Thyroid gland (tissue), 4 donors: ENCODE results near the gene PRKCZ. TPM values are rescaled to one million over a fixed set of nuclear protein-coding genes. Genes with fewer than 3 reads are reported as not detected.

Source experiments
- DNase-seq, 2 donors: peaks; one replicate each; pipeline ENCODE4 v3.0.0-alpha.2; 2019
- H3K27ac ChIP-seq, 3 donors: fragments of 200-600 bp; sonication (generic); 1 replicate in 2 of 3; 2 replicates in 1 of 3; pipeline ENCODE4 v1.5.1; 2016 to 2019; ENCODE audit warnings: mild to moderate bottlenecking in 1 of 3, moderate library complexity in 1 of 3
- H3K27me3 ChIP-seq: fragments of 200-600 bp; sonication (generic); one replicate; pipeline ENCODE4 v1.5.1; 2019
- H3K36me3 ChIP-seq, 2 donors: fragments of 200-600 bp; sonication (generic); one replicate each; pipeline ENCODE4 v1.5.1; 2016 to 2019
- H3K4me1 ChIP-seq, 2 donors: fragments of 200-600 bp; sonication (generic); one replicate each; pipeline ENCODE4 v1.5.1; 2017 to 2019
- H3K4me3 ChIP-seq, 3 donors: fragments of 200-600 bp; sonication (generic); replicated peaks in 1 of 3; 1 replicate in 2 of 3; 2 replicates in 1 of 3; pipeline ENCODE4 v1.5.1; 2016; ENCODE audit warnings: mild to moderate bottlenecking in 1 of 3
- H3K9me3 ChIP-seq: fragments of 200-600 bp; sonication (generic); one replicate; pipeline ENCODE4 v1.5.1; 2017
- POLR2A ChIP-seq, 2 donors: fragments of 450-650 bp; IDR thresholded peaks; one replicate each; pipeline ENCODE4 v1.6.1; 2017; ENCODE audit warnings: antibody characterized with exemption in 2 of 2, mild to moderate bottlenecking in 2 of 2, moderate library complexity in 1 of 2
- WGBS, 2 donors: methylation state at CpG; one replicate each; pipeline ENCODE4 v1.1.5; 2017; 5-methylcytosine and 5-hydroxymethylcytosine counted together
- intact Hi-C: fragments of 100-400 bp; cut with DNase I; formaldehyde crosslinking; loops from one replicate; pipeline ENCODE4 v1.15.1; 2023
- total RNA-seq, 4 donors: library from RNA; depleted of rRNA; stranded (reverse); fragments of >200 nt; gene quantifications; one replicate each; pipeline ENCODE4 v1.2.3, GENCODE V29; 2016
- TF ChIP-seq, protein P1 (sequence below), 6 experiments: fragments of 200-600 bp in 3 of 6; fragments of 450-650 bp in 3 of 6; sonication (generic) in 3 of 6; IDR thresholded peaks; one replicate each; pipeline ENCODE4 v1.5.1; 2016 to 2019; ENCODE audit warnings: antibody characterized with exemption in 6 of 6, mild to moderate bottlenecking in 2 of 6, inconsistent platforms in 1 of 6, moderate library complexity in 1 of 6

PRKCZ gene
- total RNA-seq, 4 donors from 2014 or later = 33.6 to 53.0 (median 44.3) TPM

DNA sequence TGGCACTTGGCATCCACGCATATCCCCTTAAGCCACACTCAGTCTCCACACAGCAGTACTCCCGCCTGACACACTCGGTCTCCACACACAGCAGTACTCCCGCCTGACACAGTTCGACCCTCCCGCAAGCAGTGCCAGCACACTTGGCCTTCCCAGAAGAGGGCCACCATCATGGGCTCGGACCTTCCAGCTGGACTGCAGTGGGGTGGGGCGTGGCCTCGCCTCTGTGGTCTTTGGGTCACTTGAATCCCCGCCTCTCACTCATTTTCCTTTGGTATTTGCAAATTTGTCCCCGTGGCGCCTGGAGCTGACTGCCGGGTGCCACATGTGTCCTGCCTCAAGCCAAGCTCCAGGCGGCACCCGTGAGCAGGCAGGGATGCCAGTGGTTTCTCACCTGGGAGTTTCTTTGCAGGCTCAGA is 80.7 kb downstream of the PRKCZ start:
- Histone ChIP-seq H3K27me3 (no peaks in the 10 kb centered on the region), H3K4me1 (peaks cover 31 to 45% of the 10 kb centered on the region in 2 donors), H3K4me3 (no peak overlapping the region), H3K36me3 (no peaks in the 10 kb centered on the region), H3K27ac (no peak overlapping the region), H3K9me3 (no peaks in the 10 kb centered on the region)
- DNase-seq = no peak
- intact Hi-C loops = no loop called here
- TF ChIP-seq, protein P1, sequence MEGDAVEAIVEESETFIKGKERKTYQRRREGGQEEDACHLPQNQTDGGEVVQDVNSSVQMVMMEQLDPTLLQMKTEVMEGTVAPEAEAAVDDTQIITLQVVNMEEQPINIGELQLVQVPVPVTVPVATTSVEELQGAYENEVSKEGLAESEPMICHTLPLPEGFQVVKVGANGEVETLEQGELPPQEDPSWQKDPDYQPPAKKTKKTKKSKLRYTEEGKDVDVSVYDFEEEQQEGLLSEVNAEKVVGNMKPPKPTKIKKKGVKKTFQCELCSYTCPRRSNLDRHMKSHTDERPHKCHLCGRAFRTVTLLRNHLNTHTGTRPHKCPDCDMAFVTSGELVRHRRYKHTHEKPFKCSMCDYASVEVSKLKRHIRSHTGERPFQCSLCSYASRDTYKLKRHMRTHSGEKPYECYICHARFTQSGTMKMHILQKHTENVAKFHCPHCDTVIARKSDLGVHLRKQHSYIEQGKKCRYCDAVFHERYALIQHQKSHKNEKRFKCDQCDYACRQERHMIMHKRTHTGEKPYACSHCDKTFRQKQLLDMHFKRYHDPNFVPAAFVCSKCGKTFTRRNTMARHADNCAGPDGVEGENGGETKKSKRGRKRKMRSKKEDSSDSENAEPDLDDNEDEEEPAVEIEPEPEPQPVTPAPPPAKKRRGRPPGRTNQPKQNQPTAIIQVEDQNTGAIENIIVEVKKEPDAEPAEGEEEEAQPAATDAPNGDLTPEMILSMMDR (IDR thresholded peaks at IDR 0.05) = no peak
- 90 to 97% methylated on average over 9 to 15 of the region's 15 CpGs for WGBS, 2 donors

DNA sequence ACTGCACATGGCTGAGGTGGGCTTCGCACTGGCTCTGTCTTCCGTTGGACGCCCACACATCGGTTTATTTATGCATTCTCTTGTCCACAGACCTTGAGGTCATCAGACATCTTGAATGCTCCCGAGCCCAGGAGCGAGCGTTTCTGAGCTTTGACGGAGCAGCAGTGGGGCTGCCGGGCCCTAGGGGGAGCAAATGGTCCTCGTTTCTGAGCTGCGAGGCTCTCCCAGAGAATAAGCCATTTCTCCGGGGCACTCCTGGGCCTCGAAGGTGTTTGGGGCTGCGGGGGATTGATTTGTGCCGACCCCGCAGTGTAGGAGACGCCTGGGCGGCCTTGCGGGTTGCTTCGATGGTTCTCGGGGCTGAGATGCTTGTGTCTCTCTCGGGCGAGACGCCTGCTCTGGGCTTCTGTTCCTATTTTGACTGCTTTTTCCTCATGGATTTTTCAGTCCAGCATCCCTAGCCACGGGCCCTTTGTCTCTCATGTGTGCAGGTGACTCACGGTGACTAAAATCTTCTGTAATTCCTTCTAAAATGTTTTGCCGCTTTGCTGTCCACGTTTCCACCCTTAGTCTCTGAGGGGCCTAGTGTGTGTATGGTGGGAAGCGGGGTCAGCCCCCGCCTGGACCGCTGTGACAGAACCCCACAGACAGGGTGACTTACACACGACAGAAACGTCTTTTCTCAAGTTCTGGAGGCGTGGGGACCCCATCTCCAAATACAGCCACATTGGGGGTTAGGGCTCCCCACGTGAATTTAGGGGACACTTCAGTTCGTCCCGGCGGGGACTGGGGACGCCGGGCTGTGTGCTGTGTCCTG is 82.2 kb downstream of the PRKCZ start:
- Histone ChIP-seq H3K4me1 (peaks cover 23 to 34% of the 10 kb centered on the region in 2 donors), H3K36me3 (no peaks in the 10 kb centered on the region), H3K27ac (peak overlapping the region; percentile 62 to 88 (median 87)), H3K27me3 (no peaks in the 10 kb centered on the region), H3K4me3 (peak overlapping the region in 1 of 3 donors; percentile 26), H3K9me3 (no peaks in the 10 kb centered on the region)
- no peak for TF ChIP-seq POLR2A (IDR thresholded peaks at IDR 0.05)
- TF ChIP-seq, protein P1 (IDR thresholded peaks at IDR 0.05) = peak in 1 of 6 experiments; percentile 14
- DNase-seq = no peak
- intact Hi-C loops = no loop called here
- WGBS, 2 donors = 62 to 65% methylated on average over 21 to 37 of the region's 40 CpGs

DNA sequence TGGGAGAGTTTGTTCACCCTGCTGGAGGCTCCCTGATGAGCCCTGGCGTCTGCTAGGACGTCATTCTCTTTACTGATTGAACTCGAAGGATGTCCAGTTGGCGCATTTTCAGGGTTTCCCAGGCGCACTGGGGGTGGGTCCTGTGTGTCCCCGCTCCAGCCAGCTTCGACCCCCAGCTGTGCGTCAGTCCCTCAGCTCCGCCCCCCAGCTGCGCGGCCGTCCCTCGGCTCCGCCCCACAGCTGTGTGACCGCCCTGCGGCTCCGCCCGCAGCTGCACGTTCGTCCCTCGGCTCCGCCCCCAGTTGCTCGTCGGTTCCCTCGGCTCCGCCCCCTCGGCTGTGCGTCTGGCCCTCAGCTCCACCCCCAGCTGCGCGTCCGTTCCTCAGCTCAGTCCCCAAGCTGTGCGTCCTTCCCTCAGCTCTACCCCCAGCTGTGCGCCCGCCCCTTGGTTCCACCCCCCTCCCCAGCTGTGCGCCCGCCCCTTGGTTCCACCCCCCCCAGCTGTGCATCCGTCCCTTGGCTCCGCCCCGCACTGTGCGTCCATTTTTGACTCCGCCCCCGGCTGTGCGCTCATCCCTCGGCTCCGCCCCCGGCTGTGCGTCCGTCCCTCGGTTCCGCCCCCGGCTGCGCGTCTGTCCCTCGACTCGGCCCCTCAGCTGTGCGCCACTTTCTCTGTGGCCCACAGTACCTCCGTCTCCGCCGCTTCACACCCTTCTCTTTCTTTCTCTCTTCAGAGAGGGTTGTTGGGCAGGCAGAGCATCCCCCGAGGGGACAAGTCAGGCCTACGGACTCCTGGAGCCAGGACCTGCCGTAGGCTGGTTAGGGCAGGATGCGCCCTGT is 83.0 kb downstream of the PRKCZ start:
- Histone ChIP-seq H3K27me3 (no peaks in the 10 kb centered on the region), H3K4me3 (peak overlapping the region in 1 of 3 donors; percentile 26), H3K4me1 (peaks cover 15 to 32% of the 10 kb centered on the region in 2 donors), H3K9me3 (no peaks in the 10 kb centered on the region), H3K36me3 (no peaks in the 10 kb centered on the region), H3K27ac (peak overlapping the region; percentile 62 to 88 (median 87))
- intact Hi-C loops = no loop called here
- DNase-seq = peak; percentile 93 to 94
- TF ChIP-seq, protein P1 (IDR thresholded peaks at IDR 0.05) = no peak
- peak in 1 of 2 donors; percentile 50 for TF ChIP-seq POLR2A (IDR thresholded peaks at IDR 0.05)
- 27 to 29% methylated on average over 36 to 48 of the region's 63 CpGs for WGBS, 2 donors

DNA sequence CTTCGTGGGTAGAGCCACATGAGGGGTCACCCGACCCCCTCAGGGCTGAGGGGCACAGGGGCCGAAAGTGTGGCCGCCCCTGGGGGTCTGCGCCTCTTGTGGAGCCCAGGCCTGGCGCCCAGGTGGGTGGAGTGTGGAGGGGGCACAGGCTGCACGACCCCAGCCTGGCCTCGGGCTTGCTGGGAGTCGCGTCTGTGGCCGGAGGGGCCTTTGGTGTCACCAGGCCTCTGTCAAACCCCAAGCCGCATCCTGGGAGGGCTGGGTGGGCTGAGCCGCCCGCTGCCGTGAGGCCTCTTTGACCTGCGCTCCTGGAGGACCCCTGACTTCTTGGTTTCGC is 83.6 kb downstream of the PRKCZ start:
- Histone ChIP-seq H3K27ac (peak overlapping the region; percentile 59 to 88 (median 87)), H3K4me3 (peak overlapping the region in 1 of 3 donors; percentile 26), H3K27me3 (no peaks in the 10 kb centered on the region), H3K36me3 (no peaks in the 10 kb centered on the region), H3K4me1 (peaks cover 9 to 27% of the 10 kb centered on the region in 2 donors), H3K9me3 (no peaks in the 10 kb centered on the region)
- no peak for DNase-seq
- TF ChIP-seq, protein P1 (IDR thresholded peaks at IDR 0.05) = no peak
- TF ChIP-seq POLR2A (IDR thresholded peaks at IDR 0.05) = no peak
- intact Hi-C loops = no loop called here
- WGBS, 2 donors = 85 to 91% methylated on average over 13 to 15 of the region's 17 CpGs
